Anterior cingulate cortex (tissue), 58 donors: ENCODE data around the gene RASAL1.
"Not testable (repeated sequence)": the region's sequence is repeated elsewhere in the genome, so short reads cannot be mapped to it uniquely, and the experiment has no call there.

Experiments used
- DNase-seq, 58 donors: peaks; one replicate each; lab custom pipeline; 2025; lab: John Stamatoyannopoulos, UW

The RASAL1 gene

GRCh38 chr12:113120670-113121370 is 14.7 kb downstream of the RASAL1 start:
- DNase-seq = no peak

DNA sequence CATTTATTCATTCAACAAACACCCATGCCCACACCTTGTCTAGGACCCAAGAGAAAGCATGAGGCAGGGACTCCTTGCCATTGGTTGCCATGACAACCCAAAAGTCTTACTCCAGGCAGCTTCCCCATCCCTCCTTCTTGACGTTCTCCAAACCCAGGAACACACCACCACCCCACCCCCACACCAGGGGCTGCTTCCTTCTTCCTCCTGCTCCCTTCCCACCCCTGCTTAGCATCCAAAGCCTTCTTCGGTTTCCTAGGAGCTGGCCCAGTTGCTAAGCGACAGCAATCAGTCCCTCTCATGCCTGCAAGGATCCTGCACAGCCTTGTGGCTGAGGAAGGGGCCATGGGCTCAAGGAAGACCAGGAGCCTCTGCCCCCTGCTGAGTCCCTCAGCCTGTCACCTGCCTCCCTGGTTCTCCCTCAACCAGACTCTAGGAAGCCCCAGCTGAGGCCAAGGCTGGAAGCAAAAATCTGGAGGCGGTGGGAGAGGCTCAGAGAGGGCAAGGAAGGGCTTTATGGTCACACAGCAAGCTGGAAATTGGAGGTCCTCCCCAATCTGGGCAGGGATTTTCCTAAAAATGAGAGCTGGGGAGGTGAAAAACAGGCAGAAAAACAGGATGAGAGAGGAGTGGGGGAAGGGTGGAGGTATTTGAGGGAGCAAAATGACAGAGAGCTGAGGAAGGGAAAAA is 15.4 kb downstream of the RASAL1 start:
- DNase-seq = peak in 48 of 58 donors; percentile 10 to 81 (median 42)

GRCh38 chr12:113118142-113118541 is 17.4 kb downstream of the RASAL1 start:
- DNase-seq = no peak

DNA sequence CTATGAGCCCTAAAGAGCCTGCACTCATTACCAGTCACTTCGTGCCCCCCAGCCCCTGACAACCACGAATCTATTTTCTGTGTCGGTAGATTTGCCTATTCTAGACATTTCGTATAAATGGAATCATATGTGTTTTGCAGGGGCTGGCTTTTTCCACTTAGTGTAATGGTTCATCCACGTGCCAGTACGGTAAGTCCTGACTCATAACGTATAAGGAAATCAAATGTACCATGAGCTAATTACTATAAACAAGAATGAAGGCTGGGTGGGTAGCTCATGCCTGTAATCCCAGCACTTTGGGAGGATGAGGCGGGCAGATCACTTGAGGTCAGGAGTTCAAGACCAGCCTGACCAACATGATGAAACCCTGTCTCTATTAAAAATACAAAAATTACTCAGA is 17.9 kb downstream of the RASAL1 start:
- not testable (repeated sequence) for DNase-seq

DNA sequence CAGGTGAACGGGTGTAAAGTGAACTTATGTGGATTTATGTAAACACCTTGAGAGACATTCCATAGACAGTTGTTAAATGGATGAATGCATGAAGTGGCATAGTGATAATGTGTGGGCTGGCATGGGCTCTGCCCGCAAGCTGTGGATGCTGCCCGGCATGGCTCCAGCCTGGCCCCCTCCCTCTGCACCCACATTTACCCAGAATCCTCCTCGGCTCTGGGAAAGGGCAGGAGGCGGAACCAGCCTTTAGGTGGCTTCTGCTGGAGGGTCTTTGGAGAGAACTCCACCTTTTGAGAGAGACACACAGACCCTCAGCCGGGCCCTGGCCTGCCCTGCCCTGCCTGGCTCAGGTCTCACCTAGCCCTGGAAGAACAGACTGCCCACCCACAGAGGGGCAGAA is 18.7 kb downstream of the RASAL1 start:
- peak in 23 of 58 donors; percentile 11 to 54 (median 25) for DNase-seq

GRCh38 chr12:113115455-113116126 is 20.0 kb downstream of the RASAL1 start:
- DNase-seq = no peak

GRCh38 chr12:113114447-113115178 is 20.9 kb downstream of the RASAL1 start:
- DNase-seq = no peak

DNA sequence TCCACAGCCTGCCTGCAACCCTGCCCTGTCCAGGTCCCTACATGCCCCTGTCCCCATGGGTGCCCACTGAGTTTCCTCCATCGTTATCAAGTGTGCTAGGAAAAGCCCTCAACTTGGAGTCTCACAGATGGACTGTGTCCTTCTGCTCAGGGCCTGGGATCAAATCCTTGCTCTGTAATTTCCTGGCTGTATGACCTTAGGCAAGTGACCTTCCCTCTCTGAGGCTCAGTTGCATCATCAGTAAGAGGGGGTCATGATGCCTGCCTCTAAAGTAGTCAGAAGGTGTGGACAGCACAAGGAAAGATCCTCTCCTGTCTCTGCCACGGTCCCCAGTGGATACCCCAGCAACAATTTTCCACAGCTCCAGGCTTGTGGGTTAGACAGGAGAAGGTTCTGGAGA is 22.2 kb downstream of the RASAL1 start:
- DNase-seq = no peak

DNA sequence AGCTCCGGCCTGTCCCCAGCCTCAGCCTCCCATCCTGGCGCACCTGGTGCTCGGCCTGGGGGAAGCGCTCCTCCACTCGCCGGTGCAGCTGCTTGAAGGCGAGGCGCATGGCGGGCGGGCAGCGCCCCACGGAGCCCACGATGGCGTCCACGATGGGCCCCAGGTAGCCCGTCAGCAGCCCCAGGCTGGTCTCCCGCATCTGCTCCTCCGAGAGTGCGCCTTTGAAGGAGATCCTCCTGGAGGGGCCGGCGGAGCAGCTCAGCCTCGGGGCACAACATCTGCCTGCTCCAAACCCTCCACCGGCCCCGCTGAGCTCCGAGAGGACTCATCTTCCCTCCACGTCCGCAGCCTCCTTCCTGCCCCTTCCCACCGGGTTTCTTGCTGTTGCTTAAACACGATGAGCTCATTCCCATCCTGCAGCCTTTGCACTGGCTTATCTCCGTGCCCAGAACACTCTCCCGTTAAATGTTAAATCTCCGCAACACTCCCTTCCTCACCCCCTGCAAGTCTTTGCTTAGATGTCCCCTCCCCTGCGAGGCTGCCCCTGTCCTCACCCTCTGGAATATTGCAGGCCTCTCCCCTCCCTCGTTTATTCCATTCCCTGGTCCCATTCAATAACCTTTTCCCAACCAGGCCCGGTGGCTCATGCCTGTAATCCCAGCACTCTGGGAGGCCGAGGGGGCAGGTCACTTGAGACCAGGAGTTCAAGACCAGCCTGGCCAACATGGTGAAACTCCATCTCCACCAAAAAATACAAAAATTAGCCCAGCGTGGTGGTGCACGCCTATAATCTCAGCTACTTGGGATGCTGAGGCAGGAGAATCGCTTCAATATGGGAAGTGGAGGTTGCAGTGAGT is 23.3 kb downstream of the RASAL1 start:
- DNase-seq = no peak

DNA sequence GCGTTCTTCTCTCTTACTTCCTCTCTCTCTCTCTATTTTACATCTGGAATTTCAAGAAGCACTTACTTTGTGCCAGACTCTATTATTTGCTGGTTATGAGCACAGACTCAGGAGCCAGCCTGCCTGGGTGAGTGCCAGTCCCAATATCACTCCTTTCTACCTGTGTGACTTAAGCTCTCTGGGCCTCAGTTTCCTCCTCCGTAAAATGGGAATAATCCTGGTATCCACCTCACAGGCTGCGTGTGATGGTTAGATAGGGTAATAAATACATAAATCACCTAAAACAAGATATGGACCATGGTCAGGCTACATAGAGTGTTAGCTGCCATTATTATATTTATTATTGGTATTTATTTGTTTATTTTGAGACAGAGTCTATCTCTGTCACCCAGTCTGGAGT is 24.3 kb downstream of the RASAL1 start:
- DNase-seq = no peak

GRCh38 chr12:113109872-113110599 is 25.5 kb downstream of the RASAL1 start:
- no peak for DNase-seq

- DNase-seq = no peak
Measured at GRCh38 chr12:113109360-113109759, 26.2 kb downstream of the RASAL1 start.

GRCh38 chr12:113108308-113108707 is 27.3 kb downstream of the RASAL1 start:
- DNase-seq = no peak

DNA sequence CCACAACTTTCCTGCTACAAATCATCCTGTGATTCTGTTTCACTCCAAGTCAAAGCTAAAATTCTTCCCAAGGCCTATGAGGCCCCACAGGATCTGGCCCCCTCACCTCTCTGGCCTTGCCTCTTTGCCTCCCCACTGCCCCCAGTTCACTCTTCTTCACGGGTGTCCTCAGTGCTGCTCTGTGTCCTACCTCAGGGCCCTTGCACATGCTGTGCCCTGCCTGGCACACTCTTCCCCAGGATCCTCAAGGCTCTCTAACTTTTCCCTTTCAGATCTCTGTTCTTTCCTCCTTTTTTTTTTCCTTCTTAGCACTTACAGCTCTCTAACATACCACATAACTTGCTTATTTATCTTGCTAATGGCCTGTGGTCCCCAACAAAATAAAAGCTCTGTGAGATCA is 29.2 kb downstream of the RASAL1 start:
- DNase-seq = no peak

GRCh38 chr12:113105606-113106271 is 29.8 kb downstream of the RASAL1 start:
- no peak for DNase-seq

- no peak for DNase-seq
Measured at GRCh38 chr12:113104953-113105510, 30.5 kb downstream of the RASAL1 start.

GRCh38 chr12:113103756-113104450 is 31.7 kb downstream of the RASAL1 start:
- DNase-seq = peak in 9 of 58 donors; percentile 15 to 64 (median 30)

GRCh38 chr12:113102811-113103210 is 32.8 kb downstream of the RASAL1 start:
- no peak for DNase-seq
